Measurements from ENCODE around the gene CDH5. TPM values are rescaled to one million over a fixed set of nuclear protein-coding genes. Genes with fewer than 3 reads are reported as not detected.

The CDH5 gene
- total RNA-seq, 4 donors from 2014 or later = 6.0 to 18.1 (median 6.8) TPM

- in situ Hi-C loops (cut with MboI; ENCODE audit: low pct_ligation_motif_present in 1 of 4, low pct_unique_long_range_greater_than_20kb in 1 of 4, low sequenced_read_pairs in 3 of 4) = no loop called here
- intact Hi-C loops (cut with DNase I; ENCODE audit: low total_unique reads) = no loop called here
- WGBS, 2 donors (ENCODE audit: low coverage in 1 of 2) = 83% methylated on average over 12 of the region's 12 CpGs; no CpG with 5 or more reads in 1 of the 2 donors
These were observed 5.7 kb upstream of the CDH5 start for GRCh38 chr16:66360624-66361324.

DNA sequence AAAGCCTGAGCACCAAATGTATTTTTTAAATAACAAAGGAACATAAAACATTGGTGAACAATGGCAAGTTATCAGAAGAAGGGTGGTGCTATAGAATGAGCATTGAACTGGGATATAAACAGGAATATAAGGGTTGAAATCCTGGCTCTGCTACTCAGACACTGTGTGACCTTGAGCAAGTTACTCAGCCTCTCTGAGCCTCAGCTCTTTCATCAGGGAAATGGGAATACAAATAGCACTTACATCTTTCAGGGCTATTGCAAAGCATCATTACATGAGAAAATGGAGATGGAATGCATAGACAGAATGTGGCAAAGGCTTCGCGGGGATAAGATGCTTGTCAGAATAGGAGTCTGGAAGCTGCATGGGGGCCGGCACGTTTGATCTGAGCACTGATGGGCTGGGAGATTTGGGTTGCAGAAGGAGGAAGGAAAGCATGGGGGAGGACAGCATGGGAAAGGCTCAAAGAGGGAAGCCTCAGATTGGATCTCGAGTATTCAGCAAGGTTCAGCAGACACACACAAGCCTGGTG lies 4.8 kb upstream of the CDH5 start:
- intact Hi-C loops (cut with DNase I; ENCODE audit: low total_unique reads) (no loop called here), in situ Hi-C loops (cut with MboI; ENCODE audit: low pct_ligation_motif_present in 1 of 4, low pct_unique_long_range_greater_than_20kb in 1 of 4, low sequenced_read_pairs in 3 of 4) (no loop called here)
- H3K9me3 ChIP-seq = no peaks in the 10 kb centered on the region
- peaks cover 3 to 22% (median 8%) of the 10 kb centered on the region in 4 donors for H3K4me1 ChIP-seq
- no peak for DNase-seq
- H3K27me3 ChIP-seq = peaks cover 6% of the 10 kb centered on the region
- no peak overlapping the region for H3K4me3 ChIP-seq
- H3K27ac ChIP-seq = peak overlapping the region in 1 of 4 donors; percentile 46
- no peaks in the 10 kb centered on the region for H3K36me3 ChIP-seq
- 80 to 83% methylated on average over 4 to 5 of the region's 5 CpGs for WGBS, 2 donors (ENCODE audit: low coverage in 1 of 2)
- TF ChIP-seq CTCF (IDR thresholded peaks at IDR 0.05) (no peak), POLR2AphosphoS5 (IDR thresholded peaks at IDR 0.05) (no peak), EP300 (IDR thresholded peaks at IDR 0.05; ENCODE audit: low read depth) (no peak), POLR2A (IDR thresholded peaks at IDR 0.05) (no peak)

More at GRCh38 chr16:66360624-66361324, 5.7 kb upstream of the CDH5 start:
- H3K27ac ChIP-seq = peak overlapping the region in 2 of 4 donors; percentile 11 to 46
- no peak overlapping the region for H3K4me3 ChIP-seq
- peaks cover under 1% of the 10 kb centered on the region for H3K27me3 ChIP-seq
- H3K4me1 ChIP-seq = peaks cover 3 to 15% (median 8%) of the 10 kb centered on the region in 4 donors
- DNase-seq = no peak
- TF ChIP-seq CTCF (IDR thresholded peaks at IDR 0.05) = no peak
- TF ChIP-seq EP300 (IDR thresholded peaks at IDR 0.05; ENCODE audit: low read depth) = peak; percentile 32
- no peaks in the 10 kb centered on the region for H3K36me3 ChIP-seq
- H3K9me3 ChIP-seq = no peaks in the 10 kb centered on the region

DNA sequence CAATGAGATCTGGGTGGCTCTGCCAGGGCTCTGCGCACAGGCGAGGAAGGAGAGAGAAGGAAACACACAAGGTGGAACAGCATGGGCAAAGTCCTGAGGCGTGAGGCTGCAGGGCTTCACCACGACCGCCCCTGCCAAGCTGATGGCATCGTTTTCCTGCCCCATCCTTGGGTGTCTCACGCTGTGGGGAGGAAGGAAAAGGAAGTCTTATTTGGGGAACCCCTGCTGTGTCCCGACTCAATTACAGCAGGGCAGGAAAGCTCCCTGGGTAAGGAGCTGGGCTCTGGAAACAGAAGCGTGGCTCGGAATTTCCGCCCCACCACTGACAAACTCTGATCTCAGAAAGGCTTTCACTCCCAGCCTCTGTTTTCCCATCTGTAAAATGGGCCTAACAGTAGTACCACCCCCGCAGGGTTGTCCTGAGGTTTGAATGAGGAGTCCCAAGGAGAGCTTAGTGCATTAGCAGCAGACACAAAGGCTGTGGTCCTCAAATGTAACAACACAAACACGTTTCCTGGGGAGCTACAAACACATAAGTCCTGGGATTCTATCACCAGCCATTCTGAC lies 3.2 kb upstream of the CDH5 start:
- H3K9me3 ChIP-seq = no peaks in the 10 kb centered on the region
- H3K27me3 ChIP-seq = peaks cover 6% of the 10 kb centered on the region
- H3K4me3 ChIP-seq = no peak overlapping the region
- WGBS, 2 donors (ENCODE audit: low coverage in 1 of 2) = 58 to 76% methylated on average over 6 to 13 of the region's 13 CpGs
- TF ChIP-seq POLR2AphosphoS5 (IDR thresholded peaks at IDR 0.05) = no peak
- H3K4me1 ChIP-seq = peaks cover 3 to 22% (median 8%) of the 10 kb centered on the region in 4 donors
- no peak overlapping the region for H3K27ac ChIP-seq
- no peak for DNase-seq
- H3K36me3 ChIP-seq = no peaks in the 10 kb centered on the region
- intact Hi-C loops (cut with DNase I; ENCODE audit: low total_unique reads) = no loop called here
- in situ Hi-C loops (cut with MboI; ENCODE audit: low pct_ligation_motif_present in 1 of 4, low pct_unique_long_range_greater_than_20kb in 1 of 4, low sequenced_read_pairs in 3 of 4) = no loop called here

DNA sequence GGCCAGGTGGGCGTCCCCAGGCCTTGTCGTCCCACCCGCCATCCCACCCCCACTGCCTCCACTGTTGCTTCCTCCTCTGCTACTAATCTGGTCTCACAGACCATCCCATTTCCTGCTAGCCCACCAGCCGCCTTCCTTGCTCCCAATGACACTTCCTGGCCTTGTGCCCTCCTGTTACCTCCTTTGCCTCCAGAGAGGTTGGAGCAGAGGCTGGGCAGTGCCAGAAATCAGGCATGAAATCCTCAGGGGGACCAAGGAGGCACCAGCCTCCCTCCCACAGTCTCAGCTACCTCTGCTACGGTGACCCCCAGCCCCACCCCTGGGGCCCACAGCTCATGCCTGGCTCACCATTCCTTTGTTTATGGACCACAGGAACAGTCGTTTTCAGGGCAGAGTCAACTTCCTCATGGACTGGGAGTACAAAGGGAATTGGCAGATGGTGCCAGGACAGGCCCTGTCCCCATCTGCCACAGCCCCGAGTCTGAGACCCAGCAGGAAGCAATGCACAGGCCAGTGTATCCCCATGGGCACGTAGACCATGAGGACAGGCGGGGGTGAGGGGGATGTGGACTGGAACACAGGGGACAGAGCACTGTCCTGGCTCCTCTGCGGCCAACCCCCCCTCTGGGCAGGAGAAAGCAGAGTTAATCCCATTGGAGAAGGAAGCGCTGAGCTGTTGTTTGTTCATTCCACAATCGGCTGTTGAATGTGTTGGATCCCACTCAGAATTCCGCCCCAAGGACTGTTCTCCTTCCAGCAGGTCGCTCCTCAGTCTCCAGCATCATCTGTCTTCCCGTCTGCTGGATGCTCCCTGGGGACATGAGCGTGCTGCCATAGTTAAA lies 2.2 kb upstream of the CDH5 start:
- H3K27me3 ChIP-seq = peaks cover 6% of the 10 kb centered on the region
- no peaks in the 10 kb centered on the region for H3K9me3 ChIP-seq
- peak; percentile 38 for DNase-seq
- intact Hi-C loops (cut with DNase I; ENCODE audit: low total_unique reads) (no loop called here), in situ Hi-C loops (cut with MboI; ENCODE audit: low pct_ligation_motif_present in 1 of 4, low pct_unique_long_range_greater_than_20kb in 1 of 4, low sequenced_read_pairs in 3 of 4) (no loop called here)
- H3K4me1 ChIP-seq = peaks cover 3 to 22% (median 8%) of the 10 kb centered on the region in 4 donors
- H3K27ac ChIP-seq = peak overlapping the region; percentile 13 to 51 (median 40)
- H3K36me3 ChIP-seq = no peaks in the 10 kb centered on the region
- TF ChIP-seq CTCF (IDR thresholded peaks at IDR 0.05) (no peak), POLR2AphosphoS5 (IDR thresholded peaks at IDR 0.05) (peak; percentile 3 to 39 (median 29)), EP300 (IDR thresholded peaks at IDR 0.05; ENCODE audit: low read depth) (no peak), POLR2A (IDR thresholded peaks at IDR 0.05) (no peak)
- 40 to 41% methylated on average over 3 to 16 of the region's 16 CpGs for WGBS, 2 donors (ENCODE audit: low coverage in 1 of 2)
- no peak overlapping the region for H3K4me3 ChIP-seq

All from transverse colon (tissue), 4 donors.